ENCODE measurements around the gene TRIM14. TPM values are rescaled to one million over a fixed set of nuclear protein-coding genes. Genes with fewer than 3 reads are reported as not detected.
A peak's percentile ranks its signal among the peaks of the same experiment; 100 is the strongest.
"Not testable (repeated sequence)": the region's sequence is repeated elsewhere in the genome, so short reads cannot be mapped to it uniquely, and the experiment has no call there.

TRIM14 gene
- total RNA-seq, 6 experiments from 2014 or later = 22.6 to 34.6 (median 27.3) TPM

DNA sequence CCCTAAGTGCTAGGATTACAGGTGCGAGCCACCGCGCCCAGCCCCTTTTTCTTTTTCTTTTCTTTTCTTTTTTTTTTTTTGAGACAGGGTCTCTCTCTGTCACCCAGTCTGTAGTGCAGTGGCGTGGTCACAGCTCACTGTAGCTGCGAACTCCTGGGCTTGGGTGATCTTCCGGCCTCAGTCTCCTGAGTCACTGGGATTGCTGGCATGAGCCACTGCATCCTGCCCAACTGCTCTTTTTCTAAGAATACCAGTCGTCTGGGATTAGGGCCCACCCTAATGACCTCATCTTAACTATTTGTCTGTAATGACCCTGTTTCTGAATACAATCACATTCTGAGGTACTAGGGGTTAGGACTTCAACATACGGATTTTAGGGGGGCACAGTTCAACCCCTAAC is 96.6 kb downstream of the TRIM14 start:
- TF ChIP-seq, protein P1, sequence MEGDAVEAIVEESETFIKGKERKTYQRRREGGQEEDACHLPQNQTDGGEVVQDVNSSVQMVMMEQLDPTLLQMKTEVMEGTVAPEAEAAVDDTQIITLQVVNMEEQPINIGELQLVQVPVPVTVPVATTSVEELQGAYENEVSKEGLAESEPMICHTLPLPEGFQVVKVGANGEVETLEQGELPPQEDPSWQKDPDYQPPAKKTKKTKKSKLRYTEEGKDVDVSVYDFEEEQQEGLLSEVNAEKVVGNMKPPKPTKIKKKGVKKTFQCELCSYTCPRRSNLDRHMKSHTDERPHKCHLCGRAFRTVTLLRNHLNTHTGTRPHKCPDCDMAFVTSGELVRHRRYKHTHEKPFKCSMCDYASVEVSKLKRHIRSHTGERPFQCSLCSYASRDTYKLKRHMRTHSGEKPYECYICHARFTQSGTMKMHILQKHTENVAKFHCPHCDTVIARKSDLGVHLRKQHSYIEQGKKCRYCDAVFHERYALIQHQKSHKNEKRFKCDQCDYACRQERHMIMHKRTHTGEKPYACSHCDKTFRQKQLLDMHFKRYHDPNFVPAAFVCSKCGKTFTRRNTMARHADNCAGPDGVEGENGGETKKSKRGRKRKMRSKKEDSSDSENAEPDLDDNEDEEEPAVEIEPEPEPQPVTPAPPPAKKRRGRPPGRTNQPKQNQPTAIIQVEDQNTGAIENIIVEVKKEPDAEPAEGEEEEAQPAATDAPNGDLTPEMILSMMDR (IDR thresholded peaks at IDR 0.05) = no peak
- no peak for ATAC-seq
- Histone ChIP-seq H3K27me3 (no peaks in the 10 kb centered on the region), H3K4me1 (peaks cover 0 to 8% (median 0%) of the 10 kb centered on the region in 4 donors), H3K4me3 (no peak overlapping the region), H3K9me3 (no peaks in the 10 kb centered on the region), H3K36me3 (peaks cover 0 to 20% (median 4%) of the 10 kb centered on the region in 4 donors), H3K27ac (no peak overlapping the region)
- WGBS (ENCODE audit: insufficient coverage, low coverage, low lambda C conversion rate, missing lambda C conversion rate) = 80% methylated on average over 5 of the region's 8 CpGs
- no peak for DNase-seq
- intact Hi-C loops (cut with DNase I) = no loop called here

DNA sequence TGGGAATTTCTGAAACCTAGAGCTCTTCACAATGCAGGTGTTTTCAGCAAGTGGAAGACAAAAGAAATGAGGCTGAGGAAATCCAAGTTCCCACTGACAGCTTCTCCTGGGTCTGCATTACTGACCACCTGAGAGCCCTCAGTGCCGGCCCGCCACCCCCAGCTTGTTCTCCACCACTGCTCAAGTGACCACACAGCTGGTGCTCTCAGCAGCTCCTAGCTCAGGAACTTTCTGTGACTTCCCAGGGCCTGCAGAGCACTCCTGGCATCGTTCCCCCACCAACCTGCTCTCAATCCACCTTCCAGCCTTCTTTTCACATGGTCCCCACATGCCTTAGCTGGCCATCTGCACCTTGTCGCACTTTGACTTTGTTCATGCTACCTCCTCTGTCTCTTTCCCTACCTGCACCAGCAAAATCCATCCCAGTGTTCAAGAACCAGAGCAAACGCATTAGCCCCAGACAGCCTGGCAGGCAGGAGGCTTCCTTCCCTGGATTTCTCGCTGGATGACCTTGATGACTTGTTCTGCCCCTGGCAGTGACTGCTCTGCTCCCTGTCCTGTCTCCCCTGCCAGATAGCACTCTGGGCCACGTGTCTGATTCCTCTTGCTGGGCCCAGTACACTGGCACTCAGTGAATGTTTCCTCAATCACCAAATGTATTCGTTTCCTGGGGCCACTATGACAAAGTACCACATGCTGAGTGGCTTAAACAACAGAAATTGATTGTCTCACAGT is 97.5 kb downstream of the TRIM14 start:
- intact Hi-C loops (cut with DNase I) = no loop called here
- ATAC-seq = peak; percentile 38 to 96 (median 52)
- Histone ChIP-seq H3K27me3 (no peaks in the 10 kb centered on the region), H3K27ac (no peak overlapping the region), H3K36me3 (peaks cover 5 to 27% (median 8%) of the 10 kb centered on the region in 4 donors), H3K9me3 (no peaks in the 10 kb centered on the region), H3K4me3 (no peak overlapping the region), H3K4me1 (peaks cover 0 to 8% (median 0%) of the 10 kb centered on the region in 4 donors)
- TF ChIP-seq, protein P1 (IDR thresholded peaks at IDR 0.05) = no peak
- TF ChIP-seq POLR2A (IDR thresholded peaks at IDR 0.05) = no peak
- peak in 2 of 3 donors; percentile 65 to 70 for DNase-seq
- 69% methylated on average over 8 of the region's 8 CpGs for WGBS (ENCODE audit: insufficient coverage, low coverage, low lambda C conversion rate, missing lambda C conversion rate)

DNA sequence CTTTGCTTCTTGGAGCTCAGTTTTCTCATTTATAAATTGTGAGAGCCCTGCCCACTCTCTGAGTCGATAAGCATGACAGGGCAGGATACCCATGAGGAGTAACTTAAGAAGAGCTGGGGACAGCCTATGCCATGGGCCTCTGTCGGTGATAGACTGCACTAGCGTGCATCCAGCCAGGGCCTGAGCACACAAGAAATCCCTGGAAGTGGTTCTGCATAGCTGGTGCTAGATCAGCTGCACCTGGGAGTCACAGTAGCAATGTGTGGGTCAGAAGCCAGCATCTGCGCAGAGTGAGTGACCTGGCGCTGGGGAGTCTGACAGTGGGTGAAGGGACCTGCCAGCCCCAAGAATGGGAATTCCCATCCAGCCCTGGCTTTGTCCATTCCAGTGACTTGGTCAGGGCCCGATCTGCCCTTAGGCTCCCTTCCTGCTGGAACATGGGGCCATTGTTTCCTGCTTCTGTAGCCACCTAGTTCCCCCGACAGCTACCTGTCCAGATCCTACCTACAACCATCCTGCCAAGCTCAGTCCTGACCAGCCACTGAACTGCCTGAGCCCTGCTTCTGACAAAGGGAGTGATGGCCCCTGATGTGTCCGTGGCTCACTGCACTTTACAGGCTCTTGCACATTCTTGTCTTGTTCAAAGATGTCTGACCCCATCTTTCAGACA is 98.4 kb downstream of the TRIM14 start:
- H3K27me3 ChIP-seq = no peaks in the 10 kb centered on the region
- 95% methylated on average over 3 of the region's 8 CpGs for WGBS (ENCODE audit: insufficient coverage, low coverage, low lambda C conversion rate, missing lambda C conversion rate)
- no peaks in the 10 kb centered on the region for H3K9me3 ChIP-seq
- TF ChIP-seq, protein P1 (IDR thresholded peaks at IDR 0.05) = no peak
- TF ChIP-seq POLR2A (IDR thresholded peaks at IDR 0.05) = no peak
- ATAC-seq = peak in 1 of 4 donors; percentile 18
- intact Hi-C loops (cut with DNase I) = no loop called here
- DNase-seq = no peak
- no peak overlapping the region for H3K4me3 ChIP-seq
- peaks cover 6 to 35% (median 15%) of the 10 kb centered on the region in 4 donors for H3K36me3 ChIP-seq
- peaks cover 0 to 8% (median 0%) of the 10 kb centered on the region in 4 donors for H3K4me1 ChIP-seq
- H3K27ac ChIP-seq = no peak overlapping the region

DNA sequence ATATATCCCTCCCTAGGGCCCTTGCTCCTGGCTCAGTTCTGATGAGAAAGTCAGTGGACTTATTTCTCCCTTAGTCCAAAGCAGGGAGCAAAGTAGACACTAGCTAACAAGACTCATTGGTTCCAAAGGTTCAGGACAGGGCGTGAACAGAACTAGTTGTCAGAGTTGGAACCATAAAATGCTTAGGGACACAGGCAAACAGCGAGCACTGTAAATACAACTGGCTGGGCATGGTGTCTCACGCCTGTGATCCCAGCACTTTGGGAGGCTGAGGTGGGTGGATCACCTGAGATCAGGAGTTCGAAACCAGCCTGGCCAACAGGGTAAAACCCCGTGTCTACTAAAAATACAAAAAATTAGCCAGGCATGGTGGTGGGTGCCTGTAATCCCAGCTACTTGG is 99.2 kb downstream of the TRIM14 start:
- 93% methylated on average over 3 of the region's 5 CpGs for WGBS (ENCODE audit: insufficient coverage, low coverage, low lambda C conversion rate, missing lambda C conversion rate)
- H3K27ac ChIP-seq; H3K4me1 ChIP-seq; ATAC-seq; intact Hi-C loops (cut with DNase I); DNase-seq; H3K9me3 ChIP-seq; H3K27me3 ChIP-seq; H3K4me3 ChIP-seq: not testable (repeated sequence)
- H3K36me3 ChIP-seq = peaks cover 12 to 43% (median 18%) of the 10 kb centered on the region in 4 donors

Small RNA genes lying within 50 kb of the gene (small RNA-seq; reads per million reads assigned to genes)
- gene RF00017 (0 reads per million in 2 experiments), gene RNU6-918P (0 reads per million in 2 experiments)

Other genes with a start within 250 kb of the TRIM14 start
- gene TRMO, start 196.7 kb downstream of the TRIM14 start, total RNA-seq = 10 to 100 TPM in 1 of 6 experiments, 1 to 10 TPM in 5; 5.7 to 14.7 (median 8.3) TPM
- 1 to 10 TPM in 2 of 6 experiments, under 1 TPM in 1, not detected in 3; 0.09 to 2.9 (median 1.0) TPM for gene HEMGN, start 181.1 kb downstream of the TRIM14 start, total RNA-seq
- 10 to 100 TPM in 5 of 6 experiments, 1 to 10 TPM in 1; 8.2 to 38.0 (median 30.6) TPM for gene ANP32B, start 135.9 kb downstream of the TRIM14 start, total RNA-seq
- 10 to 100 TPM; 16.4 to 43.2 (median 30.2) TPM for gene NANS, start 62.5 kb downstream of the TRIM14 start, total RNA-seq
- 1 to 10 TPM in 5 of 6 experiments, under 1 TPM in 1; 0.67 to 6.2 (median 3.3) TPM for gene CORO2A, start 73.4 kb upstream of the TRIM14 start, total RNA-seq
- gene TBC1D2, start 136.4 kb upstream of the TRIM14 start, total RNA-seq = 10 to 100 TPM in 2 of 6 experiments, 1 to 10 TPM in 4; 5.1 to 17.5 (median 9.7) TPM

All from right lobe of liver (tissue), 6 donors.